NB4 (cell line): ENCODE results near the gene C22orf15.

Source experiments
- MYC ChIP-seq: IDR thresholded peaks from 2 replicates; pipeline ENCODE4 v1.6.1; 2011; ENCODE audit warnings: low read depth, low read length
- POLR2A ChIP-seq: IDR thresholded peaks from 2 replicates; pipeline ENCODE4 v1.6.1; 2011; ENCODE audit warnings: mild to moderate bottlenecking; ENCODE audit not compliant: insufficient read length; ENCODE audit errors: extremely low read depth
- TF ChIP-seq, protein P1 (sequence below): IDR thresholded peaks from one replicate; pipeline ENCODE4 v1.5.1; 2012; ENCODE audit warnings: low read depth, low read length

DNA sequence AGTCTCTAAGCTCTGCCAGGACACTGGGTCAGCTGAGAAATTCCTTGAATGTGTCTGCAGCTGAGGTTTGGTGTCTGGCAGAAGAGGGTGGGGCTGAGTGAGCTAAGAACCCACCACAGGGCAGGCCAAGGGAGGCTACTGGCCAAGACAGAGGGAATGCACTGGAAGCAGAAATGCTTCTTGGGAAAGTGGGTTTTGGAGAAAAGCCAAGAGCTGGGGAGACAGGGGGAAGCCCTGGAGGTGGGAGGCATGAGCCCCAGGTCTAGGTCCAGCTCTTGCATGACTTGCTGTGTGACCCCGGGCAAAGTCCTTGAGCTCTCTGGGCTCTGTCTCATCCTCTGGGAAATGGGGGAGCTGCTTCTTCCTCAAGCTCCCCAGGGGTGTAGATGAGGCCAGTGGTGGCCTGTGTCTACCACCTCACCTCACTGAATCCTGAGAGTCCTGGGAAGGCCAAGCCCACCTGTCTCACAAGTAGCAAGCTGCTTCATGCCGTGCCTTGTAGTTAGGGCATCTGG is 12.2 kb downstream of the C22orf15 start:
- TF ChIP-seq, protein P1, sequence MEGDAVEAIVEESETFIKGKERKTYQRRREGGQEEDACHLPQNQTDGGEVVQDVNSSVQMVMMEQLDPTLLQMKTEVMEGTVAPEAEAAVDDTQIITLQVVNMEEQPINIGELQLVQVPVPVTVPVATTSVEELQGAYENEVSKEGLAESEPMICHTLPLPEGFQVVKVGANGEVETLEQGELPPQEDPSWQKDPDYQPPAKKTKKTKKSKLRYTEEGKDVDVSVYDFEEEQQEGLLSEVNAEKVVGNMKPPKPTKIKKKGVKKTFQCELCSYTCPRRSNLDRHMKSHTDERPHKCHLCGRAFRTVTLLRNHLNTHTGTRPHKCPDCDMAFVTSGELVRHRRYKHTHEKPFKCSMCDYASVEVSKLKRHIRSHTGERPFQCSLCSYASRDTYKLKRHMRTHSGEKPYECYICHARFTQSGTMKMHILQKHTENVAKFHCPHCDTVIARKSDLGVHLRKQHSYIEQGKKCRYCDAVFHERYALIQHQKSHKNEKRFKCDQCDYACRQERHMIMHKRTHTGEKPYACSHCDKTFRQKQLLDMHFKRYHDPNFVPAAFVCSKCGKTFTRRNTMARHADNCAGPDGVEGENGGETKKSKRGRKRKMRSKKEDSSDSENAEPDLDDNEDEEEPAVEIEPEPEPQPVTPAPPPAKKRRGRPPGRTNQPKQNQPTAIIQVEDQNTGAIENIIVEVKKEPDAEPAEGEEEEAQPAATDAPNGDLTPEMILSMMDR, result no peak
- TF ChIP-seq MYC, result no peak
- TF ChIP-seq POLR2A, result no peak
